Pancreas (tissue), 10 donors: ENCODE results near the gene POM121. TPM values are rescaled to one million over a fixed set of nuclear protein-coding genes. Genes with fewer than 3 reads are reported as not detected.
"Not testable (repeated sequence)": the region's sequence is repeated elsewhere in the genome, so short reads cannot be mapped to it uniquely, and the experiment has no call there.

ENCODE experiments used
- ATAC-seq, 4 donors: fragments of 200-7000 bp; cut with Tn5 transposase; one replicate each; pipeline versions ENCODE4 v1.8.0 to v1.9.1; 2020; ENCODE audit warnings: mild to moderate bottlenecking in 4 of 4, moderate library complexity in 4 of 4
- DNase-seq, 6 donors: peaks; one replicate each; pipeline ENCODE4 v3.0.0-alpha.2; 2020
- FAIRE-seq: peaks from 2 replicates; lab custom pipeline; 2012; peaks lifted over from hg19 to GRCh38; lab: Jason Lieb, UNC
- H3K27ac ChIP-seq, 4 donors: fragments of 200-600 bp; sonication (generic); 1 replicate in 3 of 4; 2 replicates in 1 of 4; pipeline versions ENCODE4 v1.5.0 to v1.8.0; 2020
- H3K27me3 ChIP-seq, 4 donors: fragments of 200-600 bp; one replicate each; pipeline ENCODE4 v1.8.0; 2021
- H3K36me3 ChIP-seq, 3 donors: fragments of 200-600 bp; sonication (generic) in 1 of 3; one replicate each; pipeline versions ENCODE4 v1.5.0 to v1.8.0; 2020 to 2021
- H3K4me1 ChIP-seq, 3 donors: fragments of 200-600 bp; one replicate each; pipeline ENCODE4 v1.8.0; 2021
- H3K4me3 ChIP-seq, 4 donors: fragments of 200-600 bp; sonication (generic) in 2 of 4; one replicate each; pipeline versions ENCODE4 v1.5.0 to v1.8.0; 2020 to 2021
- H3K9me3 ChIP-seq, 4 donors: fragments of 200-600 bp; one replicate each; pipeline ENCODE4 v1.8.0; 2021
- WGBS, 2 donors: extraction: QIAGEN DNeasy Blood & Tissue Kit; methylation state at CpG; one replicate each; pipeline ENCODE4 v1.1.7; 2013; 5-methylcytosine and 5-hydroxymethylcytosine counted together
- intact Hi-C, 3 donors: fragments of 100-400 bp; cut with DNase I; formaldehyde crosslinking; loops; one replicate each; pipeline versions ENCODE4 v1.11.1 to v1.14.2; 2022
- polyA plus RNA-seq, 2 donors: library from polyadenylated mRNA; stranded (reverse); fragments of 200-250 nt; gene quantifications; one replicate each; pipeline ENCODE4 v1.2.3, GENCODE V29; 2013
- total RNA-seq, 6 donors: library from RNA; stranded (reverse); fragmentation: NEBNext Ultra II Directional in 4 of 6; extraction: Animal tissue kit (Norgen Biotek cat#: 25700) in 4 of 6; gene quantifications; one replicate each; pipeline versions ENCODE4 v1.2.1 to v1.2.4, GENCODE V29; 2021 to 2023
- TF ChIP-seq, protein P1 (sequence below), 4 donors: fragments of 200-600 bp; sonication (generic) in 3 of 4; IDR thresholded peaks; one replicate each; pipeline versions ENCODE4 v1.5.0 to v1.8.0; 2021; ENCODE audit warnings: antibody characterized with exemption in 4 of 4
- donor health status: healthy with polysubstance abuse.
- donor health status: DM: no; HTN: no; CAD: no; lungs with moderate emphysema.
- donor health status: DM: no; HTN: no; CAD: no.
- donor health status: control.
- donor health status: control.
- donor health status: Bipolar disorder and iron deficiency.
- donor health status: DM: yes; HTN: yes; CAD: no.
- donor health status: DM: no; HTN: no; CAD: no.
- donor health status: DM: no; HTN: no; CAD: no.
- donor health status: DM: yes; HTN: yes; CAD: no.

The POM121 gene
- total and polyA plus RNA-seq, 8 donors: 11.9 to 19.0 (median 16.2) TPM

DNA sequence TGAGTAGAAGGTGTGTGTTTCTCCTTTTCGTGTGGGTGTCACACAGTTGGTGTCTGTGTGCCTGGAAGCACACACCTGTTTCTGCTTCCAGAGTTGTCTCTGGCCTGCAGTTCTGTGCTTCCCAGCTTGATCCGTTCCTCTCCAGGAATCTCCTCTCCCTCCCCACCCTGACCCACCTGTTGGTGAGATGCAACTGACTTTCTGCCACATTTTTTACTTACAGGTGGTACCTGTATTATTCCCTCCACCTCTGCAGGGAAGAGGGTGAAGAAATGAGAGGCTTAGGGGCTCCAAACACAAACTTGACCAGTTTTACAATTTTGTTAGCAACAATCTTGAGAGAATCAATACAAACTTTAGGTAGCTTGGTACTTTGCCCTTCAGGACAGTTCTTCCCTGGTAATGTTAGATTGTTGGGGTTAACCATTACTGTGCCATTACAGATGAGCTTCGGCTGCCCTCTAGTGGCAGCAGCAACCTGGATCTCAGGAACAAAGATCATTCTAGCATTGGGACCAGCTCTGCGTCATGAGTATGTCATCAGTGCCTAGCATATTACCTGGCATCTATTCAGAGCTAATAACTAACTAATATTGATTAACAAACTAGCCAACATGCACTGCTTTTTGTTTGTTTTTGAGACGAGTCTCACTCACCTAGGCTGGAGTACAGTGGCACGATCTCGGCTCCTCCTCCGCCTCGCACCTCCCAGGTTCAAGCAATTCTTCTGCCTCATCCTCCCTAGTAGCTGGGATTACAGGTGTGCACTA lies 10.0 kb upstream of the POM121 start:
- ATAC-seq (peak; percentile 81 to 93 (median 91)), FAIRE-seq (peak; percentile 49), DNase-seq (peak in 5 of 6 donors; percentile 25 to 74 (median 71))
- H3K9me3 ChIP-seq, H3K27me3 ChIP-seq, H3K4me3 ChIP-seq, intact Hi-C loops, H3K4me1 ChIP-seq: not testable (repeated sequence)
- Histone ChIP-seq H3K27ac (peak overlapping the region in 2 of 4 donors; percentile 6 to 59), H3K36me3 (peaks cover 0 to 11% (median 0%) of the 10 kb centered on the region in 3 donors)
- TF ChIP-seq, protein P1, sequence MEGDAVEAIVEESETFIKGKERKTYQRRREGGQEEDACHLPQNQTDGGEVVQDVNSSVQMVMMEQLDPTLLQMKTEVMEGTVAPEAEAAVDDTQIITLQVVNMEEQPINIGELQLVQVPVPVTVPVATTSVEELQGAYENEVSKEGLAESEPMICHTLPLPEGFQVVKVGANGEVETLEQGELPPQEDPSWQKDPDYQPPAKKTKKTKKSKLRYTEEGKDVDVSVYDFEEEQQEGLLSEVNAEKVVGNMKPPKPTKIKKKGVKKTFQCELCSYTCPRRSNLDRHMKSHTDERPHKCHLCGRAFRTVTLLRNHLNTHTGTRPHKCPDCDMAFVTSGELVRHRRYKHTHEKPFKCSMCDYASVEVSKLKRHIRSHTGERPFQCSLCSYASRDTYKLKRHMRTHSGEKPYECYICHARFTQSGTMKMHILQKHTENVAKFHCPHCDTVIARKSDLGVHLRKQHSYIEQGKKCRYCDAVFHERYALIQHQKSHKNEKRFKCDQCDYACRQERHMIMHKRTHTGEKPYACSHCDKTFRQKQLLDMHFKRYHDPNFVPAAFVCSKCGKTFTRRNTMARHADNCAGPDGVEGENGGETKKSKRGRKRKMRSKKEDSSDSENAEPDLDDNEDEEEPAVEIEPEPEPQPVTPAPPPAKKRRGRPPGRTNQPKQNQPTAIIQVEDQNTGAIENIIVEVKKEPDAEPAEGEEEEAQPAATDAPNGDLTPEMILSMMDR (IDR thresholded peaks at IDR 0.05): peak; percentile 33 to 63 (median 42)
- WGBS, 2 donors: 35 to 37% methylated on average over 9 of the region's 9 CpGs

DNA sequence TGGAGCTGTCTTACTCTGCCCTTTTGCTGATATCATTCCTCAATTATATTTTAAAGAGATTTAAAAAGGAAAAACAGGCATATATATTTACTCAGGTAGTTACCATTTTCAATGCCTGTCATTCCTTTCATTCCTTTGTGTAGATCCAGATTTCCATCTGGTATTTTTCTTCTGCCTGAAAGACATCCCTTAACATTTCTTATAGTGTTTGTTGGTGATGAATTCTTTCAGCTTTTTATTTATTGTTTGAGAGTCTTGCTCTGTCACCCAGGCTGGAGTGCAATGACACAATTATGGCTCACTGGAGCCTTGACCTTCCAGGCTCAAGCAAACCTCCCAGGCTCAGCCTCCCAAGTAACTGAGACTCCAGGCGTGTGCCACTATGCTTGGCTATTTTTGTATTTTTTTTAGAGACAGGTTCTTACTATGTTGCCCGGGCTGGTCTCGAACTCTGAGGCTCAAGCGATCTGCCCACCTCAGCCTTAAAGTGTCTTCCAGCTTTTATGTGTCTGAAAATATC lies 5.6 kb upstream of the POM121 start:
- H3K27me3 ChIP-seq: no peaks in the 10 kb centered on the region
- H3K27ac ChIP-seq: no peak overlapping the region
- H3K36me3 ChIP-seq: no peaks in the 10 kb centered on the region
- ATAC-seq (no peak), FAIRE-seq (no peak), DNase-seq (no peak)
- WGBS, 2 donors: 58 to 74% methylated on average over 4 of the region's 4 CpGs
- H3K4me3 ChIP-seq: no peak overlapping the region
- H3K9me3 ChIP-seq: no peaks in the 10 kb centered on the region
- TF ChIP-seq, protein P1 (IDR thresholded peaks at IDR 0.05): no peak
- peaks cover 7 to 18% (median 16%) of the 10 kb centered on the region in 3 donors for H3K4me1 ChIP-seq
- intact Hi-C loops: no loop called here

DNA sequence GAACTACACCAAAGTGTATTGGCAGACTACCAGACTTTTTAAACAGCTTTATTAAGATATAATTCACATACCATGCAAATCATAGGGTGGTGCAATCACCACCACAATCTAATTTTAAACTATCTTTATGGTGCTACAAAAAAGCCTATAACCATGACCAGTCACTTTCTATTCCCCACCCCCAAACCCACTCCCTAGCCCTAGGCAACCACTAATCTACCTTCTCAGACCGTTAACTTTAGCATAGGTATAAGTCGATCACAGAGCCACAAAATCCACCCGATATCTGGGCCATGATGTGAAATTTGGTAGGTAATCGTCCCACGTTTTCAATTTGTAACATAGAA lies 536 bp upstream of the POM121 start:
- WGBS, 2 donors: 0 to 1% methylated on average over 5 of the region's 5 CpGs
- Histone ChIP-seq H3K4me3 (peak overlapping the region; percentile 46 to 94 (median 78)), H3K4me1 (peaks cover 8 to 20% (median 15%) of the 10 kb centered on the region in 3 donors), H3K27ac (peak overlapping the region; percentile 81 to 90 (median 88)), H3K36me3 (peaks cover 0 to 24% (median 0%) of the 10 kb centered on the region in 3 donors), H3K9me3 (no peaks in the 10 kb centered on the region), H3K27me3 (no peaks in the 10 kb centered on the region)
- FAIRE-seq (no peak), ATAC-seq (peak in 3 of 4 donors; percentile 3 to 11 (median 8)), DNase-seq (no peak)
- TF ChIP-seq, protein P1 (IDR thresholded peaks at IDR 0.05): no peak
- intact Hi-C loops: no loop called here

DNA sequence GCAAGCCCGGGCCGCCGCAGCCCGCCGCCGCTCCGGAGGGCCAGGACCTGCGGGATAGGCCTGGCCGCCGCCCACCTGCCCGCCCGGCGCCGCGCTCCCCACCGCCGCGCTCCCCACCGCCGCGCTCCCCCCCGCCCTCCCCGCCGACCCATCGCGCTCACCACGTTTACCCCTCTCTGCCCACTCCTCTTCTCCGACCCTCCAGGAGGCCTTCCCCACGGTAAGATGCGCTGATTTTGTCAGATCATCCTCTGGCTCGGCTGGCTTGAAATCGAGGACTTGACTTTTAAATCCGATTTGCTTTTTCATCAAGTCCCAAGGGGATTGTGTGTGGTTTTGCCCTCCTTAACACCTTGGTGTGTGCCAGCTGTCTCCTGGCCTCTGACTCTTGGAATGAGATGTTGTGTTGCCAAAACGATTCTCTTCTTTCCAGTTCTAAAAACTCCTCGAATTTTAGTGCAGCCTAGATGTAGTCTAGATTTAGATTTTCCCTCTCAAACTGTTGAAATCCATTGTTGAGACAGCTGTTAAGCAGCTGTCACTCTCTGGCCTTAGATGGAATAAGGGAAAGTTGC lies 738 bp downstream of the POM121 start:
- 0 to 1% methylated on average over 25 to 35 of the region's 35 CpGs for WGBS, 2 donors
- no peaks in the 10 kb centered on the region for H3K27me3 ChIP-seq
- TF ChIP-seq, protein P1 (IDR thresholded peaks at IDR 0.05): no peak
- H3K9me3 ChIP-seq: no peaks in the 10 kb centered on the region
- intact Hi-C loops: no loop called here
- ATAC-seq: no peak
- peak overlapping the region; percentile 81 to 90 (median 88) for H3K27ac ChIP-seq
- H3K4me1 ChIP-seq: peaks cover 7 to 11% (median 8%) of the 10 kb centered on the region in 3 donors
- peak overlapping the region; percentile 46 to 94 (median 78) for H3K4me3 ChIP-seq
- H3K36me3 ChIP-seq: peaks cover 0 to 37% (median 0%) of the 10 kb centered on the region in 3 donors
- no peak for DNase-seq
- no peak for FAIRE-seq

DNA sequence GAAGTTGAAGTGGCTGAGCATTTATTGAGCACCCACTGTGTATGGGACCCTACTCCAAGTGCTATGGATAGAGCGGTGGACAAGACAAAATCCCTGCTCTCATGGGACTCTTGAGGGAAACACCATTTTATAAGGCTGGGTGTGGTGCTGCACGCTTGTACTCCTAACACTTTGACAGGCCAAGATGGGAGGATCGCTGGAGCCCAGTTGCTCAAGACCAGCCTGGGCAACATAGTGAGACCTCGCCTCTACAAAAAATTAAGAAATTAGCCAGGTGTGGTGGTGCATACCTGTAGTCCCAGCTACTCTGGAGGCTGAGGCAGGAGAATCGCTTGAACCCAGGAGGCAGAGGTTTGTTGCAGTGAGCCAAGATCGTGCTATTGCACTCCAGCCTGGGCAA lies 2.9 kb downstream of the POM121 start:
- H3K4me3 ChIP-seq, DNase-seq, ATAC-seq, intact Hi-C loops, H3K27ac ChIP-seq, H3K9me3 ChIP-seq, H3K27me3 ChIP-seq, FAIRE-seq: not testable (repeated sequence)
- WGBS, 2 donors: 96 to 98% methylated on average over 6 of the region's 6 CpGs
- H3K4me1 ChIP-seq: peaks cover 7 to 11% (median 8%) of the 10 kb centered on the region in 3 donors
- H3K36me3 ChIP-seq: peaks cover 0 to 48% (median 4%) of the 10 kb centered on the region in 3 donors

DNA sequence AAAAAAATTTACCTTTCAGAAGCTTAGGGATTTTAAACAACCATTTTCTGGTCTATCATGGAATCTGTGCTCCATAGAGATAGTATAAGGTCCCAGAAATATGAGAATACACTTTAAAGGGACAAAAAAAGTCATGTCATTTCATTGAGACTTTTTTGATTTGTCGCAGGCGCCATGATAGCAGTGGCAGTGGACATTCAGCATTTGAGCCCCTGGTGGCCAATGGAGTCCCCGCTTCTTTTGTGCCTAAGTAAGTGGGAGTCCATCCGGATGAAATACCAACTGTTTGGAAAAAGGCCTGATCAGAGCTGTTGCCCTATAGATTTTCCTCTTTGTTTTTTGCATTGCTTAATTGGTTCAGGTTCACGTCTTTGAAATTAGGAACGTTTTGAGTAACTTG lies 3.3 kb downstream of the POM121 start:
- FAIRE-seq, intact Hi-C loops, DNase-seq, H3K9me3 ChIP-seq, H3K4me3 ChIP-seq, H3K27ac ChIP-seq, ATAC-seq, H3K27me3 ChIP-seq: not testable (repeated sequence)
- Histone ChIP-seq H3K4me1 (peaks cover 7 to 11% (median 8%) of the 10 kb centered on the region in 3 donors), H3K36me3 (peaks cover 0 to 48% (median 4%) of the 10 kb centered on the region in 3 donors)
- 85 to 89% methylated on average over 6 of the region's 6 CpGs for WGBS, 2 donors

DNA sequence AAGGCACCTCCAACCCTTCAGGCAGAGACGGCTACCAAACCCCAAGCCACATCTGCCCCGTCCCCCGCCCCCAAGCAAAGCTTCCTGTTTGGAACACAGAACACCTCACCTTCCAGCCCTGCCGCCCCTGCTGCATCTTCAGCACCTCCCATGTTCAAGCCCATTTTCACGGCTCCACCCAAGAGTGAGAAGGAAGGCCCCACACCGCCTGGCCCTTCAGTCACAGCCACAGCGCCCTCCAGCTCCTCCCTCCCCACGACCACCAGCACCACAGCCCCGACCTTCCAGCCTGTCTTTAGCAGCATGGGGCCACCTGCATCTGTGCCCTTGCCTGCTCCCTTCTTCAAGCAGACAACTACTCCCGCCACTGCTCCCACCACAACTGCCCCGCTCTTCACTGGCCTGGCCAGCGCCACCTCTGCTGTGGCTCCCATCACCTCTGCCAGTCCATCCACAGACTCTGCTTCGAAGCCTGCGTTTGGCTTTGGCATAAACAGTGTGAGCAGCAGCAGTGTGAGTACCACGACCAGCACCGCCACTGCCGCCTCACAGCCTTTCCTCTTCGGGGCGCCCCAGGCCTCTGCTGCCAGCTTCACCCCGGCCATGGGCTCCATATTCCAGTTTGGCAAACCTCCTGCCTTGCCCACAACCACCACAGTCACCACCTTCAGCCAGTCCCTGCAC lies 17.3 kb downstream of the POM121 start:
- not testable (repeated sequence) for DNase-seq, H3K9me3 ChIP-seq

More for the DNA sequence above, 17.3 kb downstream of the POM121 start:
- H3K4me3 ChIP-seq, H3K4me1 ChIP-seq, H3K36me3 ChIP-seq, H3K27me3 ChIP-seq, intact Hi-C loops, FAIRE-seq, ATAC-seq, H3K27ac ChIP-seq: not testable (repeated sequence)
- 87 to 88% methylated on average over 6 of the region's 20 CpGs for WGBS, 2 donors
